Measurements from ENCODE around the gene PIM2. TPM values are rescaled to one million over a fixed set of nuclear protein-coding genes. Genes with fewer than 3 reads are reported as not detected.
A peak's percentile ranks its signal among the peaks of the same experiment; 100 is the strongest.

Gene PIM2
- total and polyA plus RNA-seq, 4 experiments from 2014 or later: 117 to 489 (median 257) TPM

DNA sequence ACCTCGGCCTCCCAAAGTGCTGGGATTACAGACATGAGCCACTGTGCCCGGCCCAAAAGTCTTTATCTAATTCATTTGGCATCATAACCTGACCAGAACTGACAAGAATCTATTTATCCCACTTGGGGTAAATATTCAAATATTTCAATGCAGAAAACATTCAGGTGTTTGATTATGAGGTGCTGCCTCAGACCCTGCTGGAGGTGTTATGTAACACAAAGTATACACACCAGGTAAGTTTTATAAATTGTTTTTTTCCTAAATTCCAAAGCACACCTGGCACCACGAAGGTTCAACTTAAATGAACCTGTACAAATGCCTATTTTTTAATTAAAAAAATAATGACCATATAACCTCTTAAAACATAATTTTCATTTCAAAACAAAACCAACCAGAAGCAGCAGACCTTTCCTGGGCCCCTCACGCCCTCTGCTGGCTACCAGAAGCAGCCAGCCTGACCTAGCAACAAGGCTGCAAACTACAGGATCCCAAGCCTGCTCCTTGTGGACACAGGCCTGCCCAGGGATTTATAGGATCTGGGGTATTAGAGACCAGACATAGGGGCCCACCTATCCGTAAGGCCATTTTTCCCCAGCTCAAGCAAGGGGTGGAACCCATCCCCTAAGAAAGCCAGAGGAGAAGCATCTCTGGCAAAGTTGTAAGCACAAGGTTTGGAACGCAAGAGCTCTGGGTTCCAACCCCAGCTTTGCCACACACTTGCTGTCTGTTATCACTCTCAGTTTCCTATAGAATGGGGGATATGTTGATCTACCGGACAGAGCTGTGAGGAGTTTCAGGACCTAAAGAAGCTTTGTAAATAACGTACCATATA lies 26.9 kb upstream of the PIM2 start:
- Mint-ChIP-seq H3K4me3 (peak overlapping the region in 6 of 8 donors; percentile 11 to 64 (median 26)), H3K36me3 (peaks cover 7 to 24% of the 10 kb centered on the region in 2 donors), H3K27ac (peak overlapping the region; percentile 66 to 92 (median 79)), H3K27me3 (no peaks in the 10 kb centered on the region), H3K4me1 (peaks cover 34 to 63% (median 48%) of the 10 kb centered on the region in 4 donors), H3K9me3 (peaks cover 0 to 2% (median 0%) of the 10 kb centered on the region in 8 donors)
- Histone ChIP-seq H3K27me3 (ENCODE audit: insufficient read depth, low read length) (no peaks in the 10 kb centered on the region), H3K4me3 (ENCODE audit: low read length in 2 of 2) (no peak overlapping the region), H3K36me3 (ENCODE audit: insufficient read depth, low read length) (no peaks in the 10 kb centered on the region), H3K9me3 (ENCODE audit: control insufficient read depth in 1 of 2, low read length in 2 of 2) (no peaks in the 10 kb centered on the region), H3K4me1 (ENCODE audit: insufficient read depth, low read length) (peaks cover 70% of the 10 kb centered on the region), H3K27ac (ENCODE audit: low read depth, low read length) (no peak overlapping the region)
- intact Hi-C loops (cut with micrococcal nuclease): loop anchor here (1.0 kb wide), 4 partner anchors 8 to 297 kb away; no protein-coding TSS in a partner anchor
- ChIA-PET CTCF (ENCODE audit: partially characterized antibody) (interaction anchor here (0.8 to 8.0 kb wide), 17 partner anchors 9 to 298 kb away, joined by 3 to 35 read pairs (median 4); partner anchors contain the start of genes GRIPAP1, PQBP1 and TIMM17B), POLR2A (ENCODE audit: partially characterized antibody) (interaction anchor here (0.7 to 2.0 kb wide), 11 partner anchors 8 to 297 kb away, joined by 3 to 15 read pairs (median 5); partner anchors contain the start of genes HDAC6, OTUD5, PIM2 and PQBP1)
- DNase-seq: peak; percentile 45 to 66 (median 62)

GRCh38 chrX:48942895-48943294 lies 24.1 kb upstream of the PIM2 start:
- Histone ChIP-seq H3K4me3 (ENCODE audit: low read length in 2 of 2) (no peak overlapping the region), H3K27me3 (ENCODE audit: insufficient read depth, low read length) (no peaks in the 10 kb centered on the region), H3K27ac (ENCODE audit: low read depth, low read length) (peak overlapping the region; percentile 11), H3K36me3 (ENCODE audit: insufficient read depth, low read length) (no peaks in the 10 kb centered on the region), H3K4me1 (ENCODE audit: insufficient read depth, low read length) (peaks cover 87% of the 10 kb centered on the region), H3K9me3 (ENCODE audit: control insufficient read depth in 1 of 2, low read length in 2 of 2) (no peaks in the 10 kb centered on the region)
- CTCF ChIA-PET (ENCODE audit: partially characterized antibody): interaction anchor here (1.5 to 8.0 kb wide), 5 partner anchors 26 to 294 kb away, joined by 3 to 35 read pairs (median 9); partner anchors contain the start of gene SLC35A2
- DNase-seq: no peak
- POLR2A ChIA-PET (ENCODE audit: partially characterized antibody): interaction anchor here (1.1 to 11.3 kb wide), 7 partner anchors 10 to 97 kb away, joined by 4 to 235 read pairs (median 5); partner anchors contain the start of genes OTUD5, PIM2 and SLC35A2
- H3K4me3 Mint-ChIP-seq: peak overlapping the region in 4 of 8 donors; percentile 34 to 65 (median 40)
- H3K9me3 Mint-ChIP-seq: peaks cover 0 to 4% (median 0%) of the 10 kb centered on the region in 8 donors
- intact Hi-C loops (cut with micrococcal nuclease): no loop called here
- H3K36me3 Mint-ChIP-seq: peaks cover 0 to 29% of the 10 kb centered on the region in 2 donors
- peak overlapping the region; percentile 74 to 92 (median 88) for H3K27ac Mint-ChIP-seq
- H3K27me3 Mint-ChIP-seq: no peaks in the 10 kb centered on the region
- peaks cover 52 to 83% (median 68%) of the 10 kb centered on the region in 4 donors for H3K4me1 Mint-ChIP-seq

DNA sequence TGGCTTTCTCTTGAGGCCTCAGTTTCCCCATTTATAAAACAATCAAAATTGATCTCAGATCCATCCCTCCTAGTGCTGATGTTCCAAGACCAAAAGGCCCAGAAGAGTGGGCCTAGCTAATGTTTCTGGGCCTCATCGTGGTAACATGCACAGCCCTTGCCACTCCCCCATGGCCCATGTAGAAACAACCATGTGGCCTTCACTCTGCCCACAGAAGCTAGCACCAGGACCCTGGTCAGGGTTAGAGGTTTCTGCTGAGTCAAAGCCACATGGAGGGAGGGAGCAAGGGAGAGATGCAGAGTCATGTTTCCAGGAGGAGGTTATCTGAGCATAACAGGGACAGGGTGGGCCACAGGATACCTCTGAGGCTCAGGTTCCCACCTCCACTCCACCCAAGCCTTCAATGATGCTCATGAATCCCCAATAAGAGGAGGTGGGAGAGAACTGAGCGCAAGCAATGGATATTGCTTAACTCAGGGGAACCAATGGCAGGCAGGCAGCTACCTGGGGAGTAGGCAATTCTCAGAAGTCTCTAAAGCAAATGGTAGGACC lies 21.7 kb upstream of the PIM2 start:
- Histone ChIP-seq H3K9me3 (ENCODE audit: control insufficient read depth in 1 of 2, low read length in 2 of 2) (no peaks in the 10 kb centered on the region), H3K4me3 (ENCODE audit: low read length in 2 of 2) (peak overlapping the region; percentile 5 to 29), H3K27me3 (ENCODE audit: insufficient read depth, low read length) (no peaks in the 10 kb centered on the region), H3K4me1 (ENCODE audit: insufficient read depth, low read length) (peaks cover 97% of the 10 kb centered on the region), H3K27ac (ENCODE audit: low read depth, low read length) (peak overlapping the region; percentile 94), H3K36me3 (ENCODE audit: insufficient read depth, low read length) (no peaks in the 10 kb centered on the region)
- DNase-seq: no peak
- Mint-ChIP-seq H3K4me3 (peak overlapping the region in 7 of 8 donors; percentile 47 to 87 (median 77)), H3K9me3 (peaks cover 0 to 7% (median 0%) of the 10 kb centered on the region in 8 donors), H3K4me1 (peaks cover 61 to 92% (median 78%) of the 10 kb centered on the region in 4 donors), H3K27me3 (no peaks in the 10 kb centered on the region), H3K27ac (peak overlapping the region; percentile 92 to 99 (median 96)), H3K36me3 (peaks cover 0 to 38% of the 10 kb centered on the region in 2 donors)
- CTCF ChIA-PET (ENCODE audit: partially characterized antibody): interaction anchor here (0.7 to 4.2 kb wide), 5 partner anchors 16 to 292 kb away, joined by 3 to 23 read pairs (median 4); partner anchors contain the start of gene SLC35A2
- intact Hi-C loops (cut with micrococcal nuclease): no loop called here
- POLR2A ChIA-PET (ENCODE audit: partially characterized antibody): interaction anchor here (1.0 to 11.3 kb wide), 18 partner anchors 10 to 292 kb away, joined by 3 to 235 read pairs (median 5); partner anchors contain the start of genes GRIPAP1, HDAC6, OTUD5 and PIM2

DNA sequence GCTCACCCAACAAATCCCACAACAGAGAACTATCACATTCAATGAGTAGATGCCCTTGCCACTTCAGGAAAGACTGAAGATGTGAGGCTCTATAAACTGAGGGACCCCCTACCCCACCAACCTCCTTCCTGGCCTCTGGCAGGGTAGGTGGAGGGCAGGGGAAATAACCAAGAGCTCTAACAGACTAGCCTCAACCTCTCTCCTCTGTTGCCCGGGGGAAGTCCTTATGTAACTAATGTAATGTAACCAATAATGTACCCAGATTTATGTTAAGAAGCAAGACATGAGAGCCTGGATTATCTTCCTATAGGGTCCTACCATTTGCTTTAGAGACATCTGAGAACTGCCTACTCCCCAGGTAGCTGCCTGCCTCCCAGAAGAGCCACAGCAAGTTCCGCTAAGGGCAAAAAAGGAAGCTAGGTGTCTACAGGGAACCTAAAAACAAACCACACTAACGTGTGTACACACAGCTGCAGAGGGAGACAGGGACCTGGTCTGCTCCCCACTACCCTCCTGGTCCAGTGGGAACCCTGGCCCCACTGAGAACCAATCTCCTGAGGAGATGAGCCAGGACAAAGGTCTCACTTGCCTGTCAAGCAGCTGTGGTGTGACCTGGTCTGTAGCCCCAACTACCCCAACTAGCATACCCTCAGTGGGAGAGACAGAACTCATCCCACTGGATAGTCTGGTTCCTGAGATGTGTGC lies 20.9 kb upstream of the PIM2 start:
- no peaks in the 10 kb centered on the region for H3K9me3 ChIP-seq (ENCODE audit: control insufficient read depth in 1 of 2, low read length in 2 of 2)
- no peaks in the 10 kb centered on the region for H3K36me3 ChIP-seq (ENCODE audit: insufficient read depth, low read length)
- H3K27ac Mint-ChIP-seq: peak overlapping the region; percentile 92 to 99 (median 96)
- peaks cover 0 to 7% (median 0%) of the 10 kb centered on the region in 8 donors for H3K9me3 Mint-ChIP-seq
- H3K4me1 ChIP-seq (ENCODE audit: insufficient read depth, low read length): peaks cover 98% of the 10 kb centered on the region
- POLR2A ChIA-PET (ENCODE audit: partially characterized antibody): interaction anchor here (1.0 to 11.3 kb wide), 16 partner anchors 10 to 291 kb away, joined by 3 to 235 read pairs (median 6); partner anchors contain the start of genes GRIPAP1, HDAC6, OTUD5 and PIM2
- H3K27me3 ChIP-seq (ENCODE audit: insufficient read depth, low read length): no peaks in the 10 kb centered on the region
- intact Hi-C loops (cut with micrococcal nuclease): loop anchor here (1.0 to 2.0 kb wide), 2 partner anchors 17 to 291 kb away; partner anchors contain the start of gene OTUD5
- H3K27ac ChIP-seq (ENCODE audit: low read depth, low read length): peak overlapping the region; percentile 94
- peak; percentile 43 to 61 (median 54) for DNase-seq
- peak overlapping the region in 1 of 2 donors; percentile 41 for H3K4me3 ChIP-seq (ENCODE audit: low read length in 2 of 2)
- no peaks in the 10 kb centered on the region for H3K27me3 Mint-ChIP-seq
- H3K4me3 Mint-ChIP-seq: peak overlapping the region; percentile 71 to 87 (median 80)
- H3K4me1 Mint-ChIP-seq: peaks cover 69 to 97% (median 85%) of the 10 kb centered on the region in 4 donors
- peaks cover 6 to 46% of the 10 kb centered on the region in 2 donors for H3K36me3 Mint-ChIP-seq
- CTCF ChIA-PET (ENCODE audit: partially characterized antibody): interaction anchor here (0.8 to 4.2 kb wide), 7 partner anchors 9 to 291 kb away, joined by 3 to 23 read pairs (median 3); partner anchors contain the start of gene SLC35A2

DNA sequence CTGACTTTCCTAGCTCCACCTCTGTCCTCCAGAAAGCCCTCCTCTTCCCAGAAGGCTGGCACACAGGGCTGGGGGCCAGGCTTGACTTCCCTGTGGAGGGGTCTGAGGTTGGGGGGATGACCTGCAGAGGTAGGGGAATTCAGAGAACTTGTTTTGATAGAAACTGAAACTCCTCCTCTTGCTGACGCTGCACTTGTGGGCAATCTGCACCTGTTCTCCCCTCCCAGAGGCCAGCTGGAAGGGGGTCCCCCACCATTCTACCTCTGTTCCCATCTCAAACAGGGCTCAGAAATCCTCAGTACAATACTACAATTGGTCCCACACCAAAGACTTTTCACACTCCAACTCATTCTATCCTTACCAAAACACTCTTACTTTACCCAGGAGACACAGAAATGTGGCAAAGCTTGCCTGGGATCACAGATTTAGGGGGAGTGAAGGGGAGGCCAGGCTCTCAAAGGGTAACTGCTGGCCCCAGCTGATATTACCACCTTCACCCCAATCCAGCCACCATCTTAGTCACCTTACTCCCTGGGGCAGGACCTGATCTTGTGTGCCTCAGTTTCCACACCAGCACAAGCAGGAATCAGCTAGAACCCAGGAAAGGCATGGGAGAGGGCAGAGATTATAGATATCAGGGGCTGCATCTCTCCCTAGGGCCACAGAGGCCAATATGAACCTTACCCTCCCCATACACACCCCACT lies 20.0 kb upstream of the PIM2 start:
- H3K4me3 ChIP-seq (ENCODE audit: low read length in 2 of 2): peak overlapping the region; percentile 3 to 41

More for the DNA sequence above, 20.0 kb upstream of the PIM2 start:
- no peaks in the 10 kb centered on the region for H3K27me3 ChIP-seq (ENCODE audit: insufficient read depth, low read length)
- CTCF ChIA-PET (ENCODE audit: partially characterized antibody): interaction anchor here (0.8 to 4.2 kb wide), 6 partner anchors 10 to 291 kb away, joined by 3 to 23 read pairs (median 8); no protein-coding TSS in a partner anchor
- POLR2A ChIA-PET (ENCODE audit: partially characterized antibody): interaction anchor here (1.1 to 11.3 kb wide), 16 partner anchors 9 to 291 kb away, joined by 3 to 235 read pairs (median 6); partner anchors contain the start of genes GRIPAP1, HDAC6, OTUD5 and PIM2
- peaks cover 98% of the 10 kb centered on the region for H3K4me1 ChIP-seq (ENCODE audit: insufficient read depth, low read length)
- peaks cover 2% of the 10 kb centered on the region for H3K36me3 ChIP-seq (ENCODE audit: insufficient read depth, low read length)
- Mint-ChIP-seq H3K4me3 (peak overlapping the region; percentile 71 to 87 (median 80)), H3K9me3 (peaks cover 0 to 7% (median 0%) of the 10 kb centered on the region in 8 donors), H3K27ac (peak overlapping the region; percentile 92 to 99 (median 96)), H3K4me1 (peaks cover 72 to 98% (median 89%) of the 10 kb centered on the region in 4 donors), H3K27me3 (no peaks in the 10 kb centered on the region), H3K36me3 (peaks cover 14 to 54% of the 10 kb centered on the region in 2 donors)
- H3K9me3 ChIP-seq (ENCODE audit: control insufficient read depth in 1 of 2, low read length in 2 of 2): no peaks in the 10 kb centered on the region
- intact Hi-C loops (cut with micrococcal nuclease): loop anchor here (1.0 to 2.0 kb wide), 2 partner anchors 18 to 291 kb away; partner anchors contain the start of gene OTUD5
- peak overlapping the region; percentile 94 for H3K27ac ChIP-seq (ENCODE audit: low read depth, low read length)
- peak; percentile 73 to 88 (median 78) for DNase-seq
